Endodermal cell (in vitro differentiated cells): ENCODE results near the gene TBC1D16. TPM values are rescaled to one million over a fixed set of nuclear protein-coding genes. Genes with fewer than 3 reads are reported as not detected.
"Not testable (repeated sequence)": the region's sequence is repeated elsewhere in the genome, so short reads cannot be mapped to it uniquely, and the experiment has no call there.

Experiments
- DNase-seq: peaks from one replicate; pipeline ENCODE4 v3.0.0-alpha.2; 2017
- H3K27ac ChIP-seq: 2 replicates; pipeline ENCODE4 v1.5.1; 2013; ENCODE audit warnings: mild to moderate bottlenecking, low read depth, low read length, moderate library complexity
- H3K27me3 ChIP-seq: 2 replicates; pipeline ENCODE4 v1.6.1; 2013; ENCODE audit warnings: mild to moderate bottlenecking, low read length, moderate library complexity; ENCODE audit not compliant: insufficient read depth, control insufficient read depth, poor library complexity, severe bottlenecking
- H3K36me3 ChIP-seq: 2 replicates; pipeline ENCODE4 v1.7.0; 2013; ENCODE audit warnings: mild to moderate bottlenecking, low read length, moderate library complexity; ENCODE audit not compliant: control insufficient read depth, insufficient read depth
- H3K4me1 ChIP-seq: one replicate; pipeline ENCODE4 v1.7.0; 2013; ENCODE audit warnings: low read length; ENCODE audit not compliant: control insufficient read depth, insufficient read depth
- H3K4me3 ChIP-seq: 2 replicates; pipeline ENCODE4 v1.5.1; 2013; ENCODE audit warnings: mild to moderate bottlenecking, low read length, moderate library complexity
- H3K9ac ChIP-seq: 2 replicates; pipeline ENCODE4 v1.6.1; 2013; ENCODE audit warnings: mild to moderate bottlenecking, low read length, moderate library complexity; ENCODE audit not compliant: poor library complexity, severe bottlenecking; ENCODE audit errors: extremely low read depth
- H3K9me3 ChIP-seq: 2 replicates; pipeline ENCODE4 v1.6.1; 2013; ENCODE audit warnings: mild to moderate bottlenecking, low read length, moderate library complexity; ENCODE audit not compliant: control insufficient read depth
- H3K27ac Mint-ChIP-seq: 2 replicates; pipeline ENCODE4 v1.8.0; 2020; ENCODE audit warnings: mixed read lengths
- H3K27me3 Mint-ChIP-seq: 2 replicates; pipeline ENCODE4 v1.8.0; 2021; ENCODE audit warnings: mild to moderate bottlenecking, mixed read lengths; ENCODE audit not compliant: insufficient read depth
- H3K36me3 Mint-ChIP-seq: 2 replicates; pipeline ENCODE4 v1.8.0; 2020; ENCODE audit warnings: low read depth, mixed read lengths
- H3K4me1 Mint-ChIP-seq: 2 replicates; pipeline ENCODE4 v1.8.0; 2020; ENCODE audit warnings: mixed read lengths
- H3K4me3 Mint-ChIP-seq: 2 replicates; pipeline ENCODE4 v1.8.0; 2020; ENCODE audit warnings: mild to moderate bottlenecking, moderate library complexity, mixed read lengths
- H3K9me3 Mint-ChIP-seq: 2 replicates; pipeline ENCODE4 v1.8.0; 2020; ENCODE audit warnings: mild to moderate bottlenecking, mixed read lengths
- WGBS, 2 experiments: methylation state at CpG; one replicate each; pipeline versions ENCODE4 v1.1.5 to v1.1.7; 2013; ENCODE audit warnings: missing lambda C conversion rate in 2 of 2, mixed read lengths in 1 of 2; ENCODE audit not compliant: insufficient coverage in 1 of 2, insufficient read length in 1 of 2; 5-methylcytosine and 5-hydroxymethylcytosine counted together
- total RNA-seq, 2 donors: library from RNA; stranded (reverse); fragmentation: NEBNext Ultra II Directional in 1 of 2; extraction: Animal tissue kit (Norgen Biotek cat#: 25700) in 1 of 2; gene quantifications; 2 replicates in 1 of 2; 3 replicates in 1 of 2; pipeline ENCODE4 v1.2.1, GENCODE V29; 2021
- TF ChIP-seq, protein P1 (sequence below): fragments of 200-600 bp; sonication (generic); conservative IDR thresholded peaks from 2 replicates; pipeline ENCODE4 v1.5.0; 2021; ENCODE audit warnings: antibody characterized with exemption, mild to moderate bottlenecking

TBC1D16 gene
- total RNA-seq, 2 donors from 2014 or later: 88.2 to 116 TPM

DNA sequence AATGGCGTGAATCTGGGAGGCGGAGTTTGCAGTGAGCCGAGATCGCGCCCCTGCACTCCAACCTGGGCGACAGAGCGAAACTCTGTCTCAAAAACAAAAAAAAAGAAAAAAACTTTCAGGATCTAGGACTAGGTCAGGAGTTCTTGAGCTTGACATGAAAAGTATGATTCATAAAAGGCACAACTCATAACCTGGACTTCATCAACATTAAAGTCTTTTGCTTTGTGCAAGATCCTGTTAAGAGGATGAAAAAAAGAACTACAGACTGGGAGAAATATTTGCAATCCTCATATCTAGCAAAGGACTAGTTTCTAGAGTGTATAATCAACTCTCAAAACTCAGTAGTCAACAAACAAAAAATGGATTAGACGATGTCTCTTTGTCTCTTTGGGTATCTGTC is 40.0 kb downstream of the TBC1D16 start:
- no peak for DNase-seq

DNA sequence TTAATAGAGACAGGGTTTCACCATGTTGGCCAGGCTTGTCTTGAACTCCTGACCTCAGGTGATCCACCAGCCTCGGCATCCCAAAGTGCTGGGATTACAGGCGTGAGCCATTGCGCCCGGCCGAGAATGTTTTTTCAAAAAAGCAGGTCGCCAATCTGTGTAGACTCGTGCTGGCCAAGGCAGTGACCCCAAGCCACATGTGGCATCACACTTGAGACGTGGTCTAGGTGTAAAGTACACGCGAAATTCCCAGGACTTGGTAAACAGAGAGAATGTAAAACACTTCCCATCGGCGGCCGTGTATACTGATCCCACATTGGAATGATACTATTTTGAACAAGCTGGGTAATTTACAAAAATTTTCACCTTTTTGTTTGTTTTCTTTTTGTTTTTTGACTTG is 41.1 kb downstream of the TBC1D16 start:
- 96 to 98% methylated on average over 13 of the region's 13 CpGs for WGBS, 2 experiments
- H3K4me1 ChIP-seq: peaks cover 10% of the 10 kb centered on the region
- no peak overlapping the region for H3K4me3 ChIP-seq
- peak; percentile 73 for DNase-seq
- no peak overlapping the region for H3K27ac Mint-ChIP-seq
- H3K27me3 Mint-ChIP-seq: no peaks in the 10 kb centered on the region
- H3K9ac ChIP-seq: no peak overlapping the region
- H3K36me3 Mint-ChIP-seq: peaks cover 35% of the 10 kb centered on the region
- no peaks in the 10 kb centered on the region for H3K9me3 Mint-ChIP-seq
- peaks cover 17% of the 10 kb centered on the region for H3K4me1 Mint-ChIP-seq
- H3K27me3 ChIP-seq: no peaks in the 10 kb centered on the region
- no peaks in the 10 kb centered on the region for H3K9me3 ChIP-seq
- no peaks in the 10 kb centered on the region for H3K36me3 ChIP-seq
- H3K4me3 Mint-ChIP-seq: no peak overlapping the region
- TF ChIP-seq, protein P1, sequence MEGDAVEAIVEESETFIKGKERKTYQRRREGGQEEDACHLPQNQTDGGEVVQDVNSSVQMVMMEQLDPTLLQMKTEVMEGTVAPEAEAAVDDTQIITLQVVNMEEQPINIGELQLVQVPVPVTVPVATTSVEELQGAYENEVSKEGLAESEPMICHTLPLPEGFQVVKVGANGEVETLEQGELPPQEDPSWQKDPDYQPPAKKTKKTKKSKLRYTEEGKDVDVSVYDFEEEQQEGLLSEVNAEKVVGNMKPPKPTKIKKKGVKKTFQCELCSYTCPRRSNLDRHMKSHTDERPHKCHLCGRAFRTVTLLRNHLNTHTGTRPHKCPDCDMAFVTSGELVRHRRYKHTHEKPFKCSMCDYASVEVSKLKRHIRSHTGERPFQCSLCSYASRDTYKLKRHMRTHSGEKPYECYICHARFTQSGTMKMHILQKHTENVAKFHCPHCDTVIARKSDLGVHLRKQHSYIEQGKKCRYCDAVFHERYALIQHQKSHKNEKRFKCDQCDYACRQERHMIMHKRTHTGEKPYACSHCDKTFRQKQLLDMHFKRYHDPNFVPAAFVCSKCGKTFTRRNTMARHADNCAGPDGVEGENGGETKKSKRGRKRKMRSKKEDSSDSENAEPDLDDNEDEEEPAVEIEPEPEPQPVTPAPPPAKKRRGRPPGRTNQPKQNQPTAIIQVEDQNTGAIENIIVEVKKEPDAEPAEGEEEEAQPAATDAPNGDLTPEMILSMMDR: no peak
- H3K27ac ChIP-seq: no peak overlapping the region

More for the DNA sequence above, 40.0 kb downstream of the TBC1D16 start:
- TF ChIP-seq, protein P1: no peak
- Mint-ChIP-seq H3K27me3 (no peaks in the 10 kb centered on the region), H3K4me1 (peaks cover 17% of the 10 kb centered on the region), H3K9me3 (peaks cover 8% of the 10 kb centered on the region), H3K27ac (no peak overlapping the region), H3K4me3 (no peak overlapping the region), H3K36me3 (peaks cover 41% of the 10 kb centered on the region)
- WGBS, 2 experiments: 90 to 100% methylated on average over 2 to 3 of the region's 8 CpGs
- H3K4me1 ChIP-seq: peaks cover 10% of the 10 kb centered on the region
- H3K9ac ChIP-seq: no peak overlapping the region
- peaks cover 7% of the 10 kb centered on the region for H3K36me3 ChIP-seq
- no peak overlapping the region for H3K27ac ChIP-seq
- peaks cover 6% of the 10 kb centered on the region for H3K9me3 ChIP-seq
- H3K27me3 ChIP-seq: no peaks in the 10 kb centered on the region
- no peak overlapping the region for H3K4me3 ChIP-seq

DNA sequence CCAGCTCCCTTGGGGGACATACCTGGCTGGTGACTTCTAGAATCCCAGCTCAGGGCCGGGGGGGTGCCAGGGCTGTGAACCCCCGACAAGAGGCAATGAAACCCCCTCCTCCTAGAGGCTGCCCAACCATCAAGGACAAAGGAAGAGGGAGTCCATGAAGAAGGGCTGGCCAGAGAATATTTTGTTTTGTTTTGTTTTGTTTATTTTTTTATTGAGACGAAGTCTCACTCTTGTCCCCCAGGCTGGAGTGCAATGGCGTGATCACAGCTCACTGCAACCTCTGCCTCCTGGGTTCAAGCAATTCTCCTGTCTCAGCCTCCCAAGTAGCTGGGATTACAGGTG is 41.5 kb downstream of the TBC1D16 start:
- not testable (repeated sequence) for H3K4me1 ChIP-seq, H3K9me3 ChIP-seq, H3K27me3 ChIP-seq, H3K9ac ChIP-seq, H3K27ac Mint-ChIP-seq, H3K4me3 Mint-ChIP-seq, DNase-seq, H3K4me3 ChIP-seq, H3K9me3 Mint-ChIP-seq, H3K27me3 Mint-ChIP-seq, H3K36me3 ChIP-seq
- H3K27ac ChIP-seq: peak overlapping the region; percentile 27
- 66 to 100% methylated on average over 2 to 4 of the region's 4 CpGs for WGBS, 2 experiments
- H3K4me1 Mint-ChIP-seq: peaks cover 21% of the 10 kb centered on the region
- peaks cover 33% of the 10 kb centered on the region for H3K36me3 Mint-ChIP-seq
